GM12878 (cell line): ENCODE measurements around the gene ECSIT. TPM values are rescaled to one million over a fixed set of nuclear protein-coding genes. Genes with fewer than 3 reads are reported as not detected.
A peak's percentile ranks its signal among the peaks of the same experiment; 100 is the strongest.

Source experiments
- ATAC-seq: fragments of 200-7000 bp; cut with Tn5 transposase; 3 replicates; pipeline ENCODE4 v1.9.1; 2020; ENCODE audit warnings: mild to moderate bottlenecking, moderate library complexity
- BruUV-seq: library from RNA; stranded (reverse); fragments of 400-500 nt; replicated peaks from 2 replicates; lab custom pipeline; 2021; lab: Mats Ljungman, UMichigan
- CTCF ChIA-PET: fragments of 300-600 bp; sonication (Branson Sonifier 250); formaldehyde crosslinking; extraction: SDS; loops from one replicate; lab custom pipeline; 2021; ENCODE audit warnings: inconsistent platforms; lab: Yijun Ruan, JAX
- POLR2A ChIA-PET: fragments of 350-600 bp; formaldehyde crosslinking; extraction: SDS; loops from one replicate; lab custom pipeline; 2021; ENCODE audit warnings: inconsistent platforms; lab: Charles Lee
- RAD21 ChIA-PET: fragments of 300-600 bp; sonication (Branson Sonifier 250); formaldehyde crosslinking; loops from one replicate; lab custom pipeline; 2023; ENCODE audit warnings: antibody characterized with exemption; ENCODE audit not compliant: unreplicated experiment; lab: Charles Lee
- SMC1A ChIA-PET: fragments of 300-600 bp; sonication (Branson Sonifier 250); formaldehyde crosslinking; loops from one replicate; lab custom pipeline; 2023; ENCODE audit not compliant: unreplicated experiment, uncharacterized antibody; lab: Charles Lee
- DNase-seq: peaks from one replicate; pipeline ENCODE4 v3.0.0-alpha.2; 2011; ENCODE audit warnings: low read depth, low spot score
- FAIRE-seq: peaks from 3 replicates; lab custom pipeline; 2011; peaks lifted over from hg19 to GRCh38; lab: Jason Lieb, UNC
- H2AFZ ChIP-seq: 2 replicates; pipeline ENCODE4 v1.6.0; 2011; ENCODE audit warnings: low read depth, low read length, control low read depth; ENCODE audit not compliant: control insufficient read depth
- H3K27ac ChIP-seq: 2 replicates; pipeline ENCODE4 v1.5.1; 2011; ENCODE audit warnings: control low read depth; ENCODE audit not compliant: control insufficient read depth, insufficient read depth
- H3K27me3 ChIP-seq, 2 experiments: replicated peaks in 1 of 2; 2 replicates each; pipeline versions ENCODE4 v1.6.0 to v1.6.1; 2011; ENCODE audit warnings: low read length in 1 of 2; ENCODE audit not compliant: control insufficient read depth in 2 of 2, insufficient read depth in 2 of 2
- H3K36me3 ChIP-seq, 2 experiments: 2 replicates each; pipeline ENCODE4 v1.5.1; 2011; ENCODE audit warnings: low read length in 1 of 2; ENCODE audit not compliant: control insufficient read depth in 2 of 2, insufficient read depth in 2 of 2
- H3K4me1 ChIP-seq: 2 replicates; pipeline ENCODE4 v1.6.1; 2011; ENCODE audit warnings: mild to moderate bottlenecking, low read length, moderate library complexity, mixed read lengths; ENCODE audit not compliant: control insufficient read depth, insufficient read depth
- H3K4me2 ChIP-seq: 2 replicates; pipeline ENCODE4 v1.6.0; 2011; ENCODE audit warnings: control low read depth; ENCODE audit not compliant: control insufficient read depth, insufficient read depth
- H3K4me3 ChIP-seq: fragments of 200-600 bp; sonication (generic); 2 replicates; pipeline ENCODE4 v1.5.1; 2016
- H3K79me2 ChIP-seq: 2 replicates; pipeline ENCODE4 v1.6.0; 2011; ENCODE audit warnings: low read length; ENCODE audit not compliant: control insufficient read depth, insufficient read depth
- H3K9ac ChIP-seq: 2 replicates; pipeline ENCODE4 v1.8.0; 2011; ENCODE audit warnings: low read length, control low read depth, mixed read lengths; ENCODE audit not compliant: control insufficient read depth, insufficient read depth
- H3K9me3 ChIP-seq: replicated peaks from 3 replicates; pipeline ENCODE4 v1.5.1; 2011; ENCODE audit warnings: mild to moderate bottlenecking, low read length; ENCODE audit not compliant: control insufficient read depth, insufficient read depth
- H4K20me1 ChIP-seq: 2 replicates; pipeline ENCODE4 v1.6.0; 2011; ENCODE audit not compliant: control insufficient read depth, insufficient read depth
- ATF7 ChIP-seq: fragments of 450-650 bp; IDR thresholded peaks from 2 replicates; pipeline ENCODE4 v1.6.1; 2016; ENCODE audit warnings: low read depth, mild to moderate bottlenecking
- BCL11A ChIP-seq: IDR thresholded peaks from 2 replicates; pipeline ENCODE4 v1.6.1; 2011; ENCODE audit warnings: low read depth, low read length
- CTCF ChIP-seq, 3 experiments: IDR thresholded peaks in 2 of 3; conservative IDR thresholded peaks in 1 of 3; 2 replicates each; pipeline ENCODE4 v1.5.1; 2011; ENCODE audit warnings: low read depth in 3 of 3, low read length in 3 of 3, mild to moderate bottlenecking in 3 of 3, control low read depth in 2 of 3, moderate library complexity in 2 of 3, inconsistent platforms in 1 of 3, mixed read lengths in 1 of 3; ENCODE audit not compliant: control insufficient read depth in 2 of 3, insufficient read depth in 1 of 3; ENCODE audit errors: extremely low read depth in 1 of 3
- E4F1 ChIP-seq: fragments of 450-650 bp; IDR thresholded peaks from 2 replicates; pipeline ENCODE4 v1.6.1; 2018; ENCODE audit warnings: borderline replicate concordance, mild to moderate bottlenecking; ENCODE audit not compliant: partially characterized antibody
- GABPA ChIP-seq: IDR thresholded peaks from 2 replicates; pipeline ENCODE4 v1.6.1; 2014; ENCODE audit warnings: antibody characterized with exemption, low read depth, mild to moderate bottlenecking, inconsistent platforms
- NFXL1 ChIP-seq: fragments of 450-650 bp; IDR thresholded peaks from 2 replicates; pipeline ENCODE4 v1.6.1; 2017; ENCODE audit warnings: antibody characterized with exemption, mild to moderate bottlenecking, borderline replicate concordance
- NFYA ChIP-seq: IDR thresholded peaks from 2 replicates; pipeline ENCODE4 v1.6.1; 2011; ENCODE audit warnings: low read depth, mild to moderate bottlenecking, low read length, improper control_type of control experiment, borderline replicate concordance
- POLR2A ChIP-seq: IDR thresholded peaks from 2 replicates; pipeline ENCODE4 v1.6.1; 2011; ENCODE audit warnings: low read depth, mild to moderate bottlenecking, low read length
- SMC3 ChIP-seq: IDR thresholded peaks from 2 replicates; pipeline ENCODE4 v1.6.1; 2011; ENCODE audit warnings: low read length, improper control_type of control experiment, borderline replicate concordance
- ZBTB11 ChIP-seq: fragments of 450-650 bp; formaldehyde crosslinking; IDR thresholded peaks from 2 replicates; pipeline ENCODE4 v1.5.0; 2022; ENCODE audit warnings: mild to moderate bottlenecking, missing genetic modification characterization
- ZNF24 ChIP-seq: fragments of 450-650 bp; IDR thresholded peaks from 2 replicates; pipeline ENCODE4 v1.6.1; 2017; ENCODE audit warnings: antibody characterized with exemption, mild to moderate bottlenecking
- WGBS: methylation state at CpG from one replicate; pipeline ENCODE4 v1.1.6; 2016; ENCODE audit warnings: low lambda C conversion rate; ENCODE audit not compliant: insufficient replicate concordance, insufficient coverage; ENCODE audit errors: missing lambda C conversion rate; 5-methylcytosine and 5-hydroxymethylcytosine counted together
- in situ Hi-C: fragments of 300-500 bp; cut with MboI; formaldehyde crosslinking; loops from 9 replicates; pipeline ENCODE4 v1.14.3; 2018; ENCODE audit warnings: mixed read lengths
- intact Hi-C: fragments of 100-400 bp; cut with micrococcal nuclease; formaldehyde crosslinking; loops from one replicate; pipeline ENCODE4 v1.14.2; 2022; ENCODE audit not compliant: unreplicated experiment
- polyA plus RNA-seq, 11 experiments: library from polyadenylated mRNA; depleted of rRNA in 4 of 11; unstranded in 6 of 11; stranded (reverse) in 5 of 11; fragments of >200 nt; fragmentation: Nextera tagmentation in 4 of 11; fragmentation: Illumina TruSeq in 1 of 11; extraction: Ambion mirVana in 4 of 11; extraction: Trizol in 1 of 11; gene quantifications; 1 replicate in 1 of 11; 2 replicates in 10 of 11; pipeline versions ENCODE4 v1.2.1 to v1.2.3, GENCODE V29; 2011 to 2016; ENCODE audit warnings: inconsistent platforms in 2 of 11, missing spikeins in 2 of 11, low read depth in 1 of 11
- total RNA-seq, 4 experiments: library from RNA; depleted of rRNA in 3 of 4; stranded (reverse); fragments of >200 nt in 3 of 4; fragmentation: Illumina TruSeq in 1 of 4; extraction: Trizol in 1 of 4; gene quantifications; 2 replicates each; pipeline versions ENCODE4 v1.2.1 to v1.2.3, GENCODE V29; 2013 to 2021

Gene ECSIT
- total and polyA plus RNA-seq, 10 of the 15 experiments (the other 5 are each of a cell fraction or from before 2014, with no cell fraction given), result 1.0 to 59.6 (median 41.3) TPM

- TF ChIP-seq NFXL1, result no peak
- TF ChIP-seq BCL11A, result no peak
- no peak for TF ChIP-seq E4F1
- TF ChIP-seq ATF7, result no peak
- TF ChIP-seq ZBTB11, result no peak
- TF ChIP-seq POLR2A, result no peak
- no peak for TF ChIP-seq NFYA
Observed at GRCh38 chr19:11461453-11461852, 67.5 kb downstream of the ECSIT start (continued).

GRCh38 chr19:11460207-11460606, 68.7 kb downstream of the ECSIT start:
- CTCF ChIA-PET, result interaction anchor here (1.6 kb wide), 1 partner anchor 77 kb away, joined by 5 read pairs; no protein-coding TSS in a partner anchor
- Histone ChIP-seq H3K36me3 (no peaks in the 10 kb centered on the region), H3K27me3 (no peaks in the 10 kb centered on the region), H4K20me1 (no peaks in the 10 kb centered on the region), H3K4me2 (no peak overlapping the region), H3K27ac (no peak overlapping the region), H3K9me3 (no peaks in the 10 kb centered on the region), H3K9ac (no peak overlapping the region), H3K79me2 (no peaks in the 10 kb centered on the region)
- no TSS peak for BruUV-seq
- FAIRE-seq, result no peak
- WGBS, result 0% methylated on average over 2 of the region's 4 CpGs
- in situ Hi-C loops, result no loop called here
- SMC1A ChIA-PET, result no interaction called here
- TF ChIP-seq GABPA, result no peak
- TF ChIP-seq SMC3, result 0 out of 2 replicates have a peak, but pooled peaks have one; percentile 16
- peak; percentile 23 to 44 (median 32); a peak in 5 of 6 replicates for TF ChIP-seq CTCF (IDR thresholded peaks at IDR 0.05 in 2 of 3, conservative IDR thresholded peaks at IDR 0.05 in 1 of 3; ENCODE audit: control insufficient read depth in 2 of 3, extremely low read depth in 1 of 3, insufficient read depth in 1 of 3, low read depth in 3 of 3, low read length in 3 of 3)
- no peak for TF ChIP-seq ZNF24
- TF ChIP-seq, all 136 proteins: peak for 2
- H2AFZ ChIP-seq, result no peak overlapping the region
- intact Hi-C loops, result no loop called here
- RAD21 ChIA-PET, result no interaction called here
- 0 out of 3 replicates have a peak, but pooled peaks have one; percentile 29 for ATAC-seq
- POLR2A ChIA-PET, result no interaction called here
- H3K4me3 ChIP-seq, result no peak overlapping the region
- DNase-seq, result no peak
- H3K4me1 ChIP-seq, result no peaks in the 10 kb centered on the region; the same call in 1 of the 2 replicates
